H1 (cell line): ENCODE measurements around the gene COL4A2. TPM values are rescaled to one million over a fixed set of nuclear protein-coding genes. Genes with fewer than 3 reads are reported as not detected.

Experiments
- CTCF ChIA-PET: fragments of 300-600 bp; sonication (Branson Sonifier 250); formaldehyde crosslinking; loops from one replicate; lab custom pipeline; 2021; ENCODE audit not compliant: partially characterized antibody; lab: Charles Lee
- POLR2A ChIA-PET: fragments of 300-600 bp; sonication (Branson Sonifier 250); formaldehyde crosslinking; loops from one replicate; lab custom pipeline; 2021; ENCODE audit warnings: inconsistent platforms; ENCODE audit not compliant: partially characterized antibody; lab: Charles Lee
- DNase-seq, 2 experiments: peaks; one replicate each; pipeline versions ENCODE4 v3.0.0 to v3.0.0-alpha.2; 2010 to 2022; ENCODE audit warnings: low spot score in 2 of 2, low read depth in 1 of 2, mixed read lengths in 1 of 2
- FAIRE-seq: peaks from 2 replicates; lab custom pipeline; 2011; peaks lifted over from hg19 to GRCh38; lab: Jason Lieb, UNC
- H2AFZ ChIP-seq: 2 replicates; pipeline ENCODE4 v1.8.1; 2012; ENCODE audit warnings: low read length, inconsistent platforms
- H2AK5ac ChIP-seq: 2 replicates; pipeline ENCODE4 v1.6.1; 2013; ENCODE audit warnings: low read depth, low read length
- H2BK120ac ChIP-seq: replicated peaks from 2 replicates; pipeline ENCODE3; 2013; ENCODE audit warnings: low read depth, low read length, inconsistent platforms
- H2BK12ac ChIP-seq: 2 replicates; pipeline ENCODE4 v1.6.1; 2013; ENCODE audit warnings: low read depth, low read length
- H2BK15ac ChIP-seq: 2 replicates; pipeline ENCODE4 v1.6.1; 2013; ENCODE audit warnings: low read length
- H2BK20ac ChIP-seq: 2 replicates; pipeline ENCODE4 v1.6.1; 2013; ENCODE audit warnings: low read length
- H2BK5ac ChIP-seq: 2 replicates; pipeline ENCODE4 v1.6.1; 2013; ENCODE audit warnings: low read depth, low read length
- H3K14ac ChIP-seq: 2 replicates; pipeline ENCODE4 v1.6.1; 2013; ENCODE audit warnings: inconsistent platforms; ENCODE audit not compliant: insufficient read length
- H3K18ac ChIP-seq: 2 replicates; pipeline ENCODE4 v1.6.1; 2013; ENCODE audit warnings: low read length; ENCODE audit errors: extremely low read depth
- H3K23ac ChIP-seq: 2 replicates; pipeline ENCODE4 v1.6.1; 2013; ENCODE audit warnings: inconsistent platforms; ENCODE audit not compliant: insufficient read length
- H3K23me2 ChIP-seq: 2 replicates; pipeline ENCODE4 v1.6.1; 2013; ENCODE audit warnings: low read depth, low read length
- H3K27ac ChIP-seq: 2 replicates; pipeline ENCODE4 v1.6.1; 2011; ENCODE audit warnings: low read depth, low read length, inconsistent platforms
- H3K27me3 ChIP-seq, 4 experiments: replicated peaks in 1 of 4; 1 replicate in 1 of 4; 2 replicates in 3 of 4; pipeline versions ENCODE4 v1.6.1 to v1.8.1; 2011 to 2013; ENCODE audit warnings: low read length in 3 of 4, mild to moderate bottlenecking in 3 of 4, inconsistent platforms in 2 of 4, mixed read lengths in 2 of 4, moderate library complexity in 1 of 4; ENCODE audit not compliant: control insufficient read depth in 3 of 4, insufficient read depth in 3 of 4; ENCODE audit errors: extremely low read depth in 1 of 4
- H3K36me3 ChIP-seq, 4 experiments: 2 replicates each; pipeline versions ENCODE4 v1.6.1 to v1.8.1; 2011 to 2013; ENCODE audit warnings: mild to moderate bottlenecking in 4 of 4, low read length in 3 of 4, moderate library complexity in 2 of 4, control low read depth in 1 of 4, inconsistent platforms in 1 of 4; ENCODE audit not compliant: insufficient read depth in 4 of 4, control insufficient read depth in 2 of 4
- H3K4ac ChIP-seq: replicated peaks from 2 replicates; pipeline ENCODE3; 2013; ENCODE audit warnings: low read length, low read depth, mixed read lengths, inconsistent platforms; ENCODE audit not compliant: insufficient read length
- H3K4me1 ChIP-seq, 4 experiments: replicated peaks in 1 of 4; 1 replicate in 1 of 4; 2 replicates in 3 of 4; pipeline versions ENCODE4 v1.6.1 to v1.8.1; 2011 to 2013; ENCODE audit warnings: low read length in 3 of 4, inconsistent platforms in 2 of 4, mixed read lengths in 1 of 4; ENCODE audit not compliant: insufficient read depth in 4 of 4, control insufficient read depth in 3 of 4
- H3K4me2 ChIP-seq, 2 experiments: 2 replicates each; pipeline versions ENCODE4 v1.6.1 to v1.8.1; 2011 to 2013; ENCODE audit warnings: low read depth in 2 of 2, low read length in 2 of 2, control low read depth in 1 of 2, inconsistent platforms in 1 of 2, mild to moderate bottlenecking in 1 of 2; ENCODE audit not compliant: insufficient read depth in 1 of 2
- H3K4me3 ChIP-seq, 4 experiments: fragments of 200-600, 300-600 bp in 1 of 4; sonication (generic), shearing (Covaris generic), sonication (Bioruptor Twin) in 1 of 4; 2 replicates each; pipeline versions ENCODE4 v1.5.1 to v1.8.1; 2011 to 2016; ENCODE audit warnings: low read length in 4 of 4, low read depth in 3 of 4, control low read depth in 2 of 4, inconsistent platforms in 2 of 4, mild to moderate bottlenecking in 2 of 4, mixed read lengths in 1 of 4, moderate library complexity in 1 of 4; ENCODE audit not compliant: insufficient read depth in 2 of 4; ENCODE audit errors: extremely low read depth in 1 of 4
- H3K56ac ChIP-seq: replicated peaks from 2 replicates; pipeline ENCODE3; 2013; ENCODE audit warnings: low read depth, mild to moderate bottlenecking, mixed read lengths, low read length, inconsistent platforms; ENCODE audit not compliant: insufficient read length
- H3K79me1 ChIP-seq: 2 replicates; pipeline ENCODE4 v1.6.1; 2013; ENCODE audit warnings: low read depth, low read length, control low read depth
- H3K79me2 ChIP-seq, 2 experiments: 2 replicates each; pipeline versions ENCODE4 v1.6.1 to v1.8.1; 2012 to 2013; ENCODE audit warnings: low read length in 2 of 2, mild to moderate bottlenecking in 2 of 2, inconsistent platforms in 1 of 2; ENCODE audit not compliant: insufficient read depth in 2 of 2, control insufficient read depth in 1 of 2
- H3K9ac ChIP-seq, 4 experiments: replicated peaks in 1 of 4; 1 replicate in 1 of 4; 2 replicates in 3 of 4; pipeline versions ENCODE4 v1.6.1 to v1.8.1; 2011 to 2013; ENCODE audit warnings: low read depth in 3 of 4, low read length in 3 of 4, control low read depth in 2 of 4, mild to moderate bottlenecking in 2 of 4, moderate library complexity in 2 of 4, inconsistent platforms in 1 of 4; ENCODE audit errors: extremely low read depth in 1 of 4
- H3K9me3 ChIP-seq, 2 experiments: 2 replicates each; pipeline versions ENCODE4 v1.6.1 to v1.8.1; 2012 to 2013; ENCODE audit warnings: mild to moderate bottlenecking in 2 of 2, moderate library complexity in 2 of 2, control low read depth in 1 of 2, inconsistent platforms in 1 of 2, low read depth in 1 of 2, low read length in 1 of 2, mixed read lengths in 1 of 2; ENCODE audit not compliant: insufficient read depth in 2 of 2
- H4K20me1 ChIP-seq, 2 experiments: replicated peaks in 1 of 2; 2 replicates each; pipeline versions ENCODE3 to v1.8.1; 2011 to 2013; ENCODE audit warnings: inconsistent platforms in 2 of 2, low read length in 2 of 2, mild to moderate bottlenecking in 1 of 2; ENCODE audit not compliant: insufficient read depth in 2 of 2, control insufficient read depth in 1 of 2
- H4K5ac ChIP-seq: 2 replicates; pipeline ENCODE4 v1.6.1; 2013; ENCODE audit warnings: low read length, low read depth, mixed read lengths, inconsistent platforms; ENCODE audit not compliant: insufficient read length
- H4K8ac ChIP-seq: 2 replicates; pipeline ENCODE4 v1.8.0; 2013; ENCODE audit warnings: mild to moderate bottlenecking, moderate library complexity, low read length, inconsistent platforms; ENCODE audit not compliant: insufficient read depth; ENCODE audit errors: extremely low read depth
- H4K91ac ChIP-seq: replicated peaks from 2 replicates; pipeline ENCODE3; 2013; ENCODE audit warnings: low read length, mixed read lengths, inconsistent platforms; ENCODE audit not compliant: insufficient read length
- FOSL1 ChIP-seq: IDR thresholded peaks from 2 replicates; pipeline ENCODE4 v1.6.1; 2011; ENCODE audit warnings: mild to moderate bottlenecking, low read depth, low read length, moderate library complexity; ENCODE audit not compliant: insufficient read depth
- NRF1 ChIP-seq: IDR thresholded peaks from 2 replicates; pipeline ENCODE4 v1.6.1; 2011; ENCODE audit warnings: mild to moderate bottlenecking, low read depth, low read length, improper control_type of control experiment
- SP2 ChIP-seq: IDR thresholded peaks from 2 replicates; pipeline ENCODE4 v1.6.1; 2012; ENCODE audit warnings: mild to moderate bottlenecking, low read length, inconsistent platforms
- TEAD4 ChIP-seq: IDR thresholded peaks from 2 replicates; pipeline ENCODE4 v1.6.1; 2012; ENCODE audit warnings: low read depth, low read length, inconsistent platforms, mixed read lengths
- WGBS, 2 experiments: shearing (Covaris generic) in 1 of 2; methylation state at CpG; one replicate each; pipeline versions ENCODE4 v1.1.6 to v1.1.7; 2013 to 2015; ENCODE audit warnings: low lambda C conversion rate in 2 of 2, mixed read lengths in 2 of 2, inconsistent platforms in 1 of 2, low coverage in 1 of 2, missing lambda C conversion rate in 1 of 2; ENCODE audit not compliant: insufficient replicate concordance in 2 of 2, insufficient coverage in 1 of 2, insufficient read length in 1 of 2; ENCODE audit errors: extremely low coverage in 1 of 2, missing lambda C conversion rate in 1 of 2; 5-methylcytosine and 5-hydroxymethylcytosine counted together
- polyA plus RNA-seq, 7 experiments: library from polyadenylated mRNA; depleted of rRNA in 3 of 7; stranded (reverse) in 5 of 7; unstranded in 2 of 7; fragments of >200 nt in 5 of 7; fragments of 200-250 nt in 2 of 7; gene quantifications; 1 replicate in 5 of 7; 2 replicates in 1 of 7; 4 replicates in 1 of 7; pipeline versions ENCODE4 v1.2.1 to v1.2.3, GENCODE V29; 2011 to 2013; ENCODE audit warnings: missing spikeins in 2 of 7, mixed read lengths in 2 of 7
- total RNA-seq: library from RNA; stranded (reverse); fragmentation: NEBNext Ultra II Directional; extraction: Animal tissue kit (Norgen Biotek cat#: 25700); gene quantifications from 2 replicates; pipeline ENCODE4 v1.2.1, GENCODE V29; 2021

COL4A2 gene
- total and polyA plus RNA-seq, 2 of the 8 experiments (the other 6 are each of a cell fraction or from before 2014, with no cell fraction given): 80.4 to 87.3 TPM

DNA sequence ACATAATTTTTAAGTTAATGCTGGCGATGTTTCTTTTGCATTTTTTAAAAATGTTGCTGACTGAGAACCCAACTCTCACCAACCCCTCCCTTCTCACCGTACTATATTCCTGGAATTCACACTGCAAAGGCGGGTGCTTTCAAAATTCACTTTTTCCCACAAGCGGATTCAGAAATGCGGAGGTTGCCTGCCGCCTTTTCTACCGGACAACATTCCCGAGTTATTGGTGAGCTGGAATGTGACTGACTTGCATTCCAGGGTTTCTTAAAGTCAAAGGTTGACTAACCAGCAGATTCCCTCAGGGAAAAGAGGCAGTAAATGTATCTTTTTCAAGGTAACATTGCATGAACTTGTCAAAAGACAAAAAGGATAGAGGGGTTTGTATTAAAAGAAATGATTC, 141.1 kb downstream of the COL4A2 start:
- no peak overlapping the region for H3K18ac ChIP-seq
- FAIRE-seq: no peak

More for the DNA sequence above, 141.1 kb downstream of the COL4A2 start:
- Histone ChIP-seq H3K27me3 (no peaks in the 10 kb centered on the region), H3K4ac (no peak overlapping the region), H2AK5ac (no peak overlapping the region), H2BK5ac (no peak overlapping the region), H3K4me1 (no peaks in the 10 kb centered on the region; a peak in 1 of 7 replicates), H3K27ac (no peak overlapping the region), H3K9me3 (no peaks in the 10 kb centered on the region), H4K91ac (no peak overlapping the region), H3K79me2 (no peaks in the 10 kb centered on the region), H3K23me2 (no peaks in the 10 kb centered on the region), H2BK15ac (no peak overlapping the region), H2BK120ac (no peak overlapping the region), H4K5ac (no peak overlapping the region), H4K20me1 (no peaks in the 10 kb centered on the region), H3K4me3 (no peak overlapping the region), H4K8ac (no peak overlapping the region), H3K23ac (no peak overlapping the region), H3K36me3 (peaks cover 0 to 4% (median 0%) of the 10 kb centered on the region in 4 experiments; a peak in 3 of 8 replicates)
- DNase-seq: no peak
- POLR2A ChIA-PET: no interaction called here
- CTCF ChIA-PET: interaction anchor here (0.6 to 1.6 kb wide), 2 partner anchors 21 to 227 kb away, joined by 3 to 4 read pairs; no protein-coding TSS in a partner anchor
- TF ChIP-seq SP2: no peak
- TF ChIP-seq TEAD4: peak; percentile 73
- no peak for TF ChIP-seq NRF1
- no peak for TF ChIP-seq FOSL1
- TF ChIP-seq, all 59 proteins: peak for 1
- 92% methylated on average over 8 of the region's 8 CpGs; no CpG with 5 or more reads in 1 of the 2 experiments for WGBS, 2 experiments
- no peak overlapping the region for H2BK20ac ChIP-seq
- H2AFZ ChIP-seq: no peak overlapping the region
- H2BK12ac ChIP-seq: no peak overlapping the region
- no peak overlapping the region for H3K56ac ChIP-seq
- H3K79me1 ChIP-seq: no peaks in the 10 kb centered on the region
- H3K9ac ChIP-seq: no peak overlapping the region
- H3K14ac ChIP-seq: no peak overlapping the region
- H3K4me2 ChIP-seq: no peak overlapping the region
